ENCODE data around the gene GUK1.

GUK1 gene

GRCh38 chr1:228150461-228151179, 10.5 kb downstream of the GUK1 start:
- DNase-seq (ENCODE audit: low read depth) = no peak

- no peak for DNase-seq (ENCODE audit: low read depth)
Observed at GRCh38 chr1:228151180-228151925, 11.3 kb downstream of the GUK1 start.

GRCh38 chr1:228152097-228152917, 12.2 kb downstream of the GUK1 start:
- DNase-seq (ENCODE audit: low read depth) = no peak

- DNase-seq (ENCODE audit: low read depth) = no peak
Observed at GRCh38 chr1:228152918-228153258, 12.8 kb downstream of the GUK1 start.

GRCh38 chr1:228154021-228154669, 14.1 kb downstream of the GUK1 start:
- DNase-seq (ENCODE audit: low read depth) = no peak

GRCh38 chr1:228154670-228155571, 14.8 kb downstream of the GUK1 start:
- DNase-seq (ENCODE audit: low read depth) = no peak

GRCh38 chr1:228155596-228156514, 15.8 kb downstream of the GUK1 start:
- no peak for DNase-seq (ENCODE audit: low read depth)

- DNase-seq (ENCODE audit: low read depth) = no peak
Observed at GRCh38 chr1:228156515-228156881, 16.4 kb downstream of the GUK1 start.

- no peak for DNase-seq (ENCODE audit: low read depth)
Observed at GRCh38 chr1:228156941-228157728, 17.1 kb downstream of the GUK1 start.

- DNase-seq (ENCODE audit: low read depth) = no peak
Observed at GRCh38 chr1:228157729-228158126, 17.6 kb downstream of the GUK1 start.

- DNase-seq (ENCODE audit: low read depth) = no peak
Observed at GRCh38 chr1:228158151-228159007, 18.3 kb downstream of the GUK1 start.

- DNase-seq (ENCODE audit: low read depth) = no peak
Observed at GRCh38 chr1:228159008-228159665, 19.1 kb downstream of the GUK1 start.

GRCh38 chr1:228160201-228160761, 20.2 kb downstream of the GUK1 start:
- no peak for DNase-seq (ENCODE audit: low read depth)

GRCh38 chr1:228161362-228161761, 21.3 kb downstream of the GUK1 start:
- DNase-seq (ENCODE audit: low read depth) = no peak

GRCh38 chr1:228161866-228162265, 21.8 kb downstream of the GUK1 start:
- DNase-seq (ENCODE audit: low read depth) = no peak

GRCh38 chr1:228162286-228163006, 22.4 kb downstream of the GUK1 start:
- no peak for DNase-seq (ENCODE audit: low read depth)
